ENCODE measurements around the gene SSC4D. TPM values are rescaled to one million over a fixed set of nuclear protein-coding genes. Genes with fewer than 3 reads are reported as not detected.
A peak's percentile ranks its signal among the peaks of the same experiment; 100 is the strongest.

SSC4D gene
- total and polyA plus RNA-seq, 9 of the 15 experiments (the other 6 are each of a cell fraction or from before 2014, with no cell fraction given), result 0.06 to 1.1 (median 0.85) TPM; not detected in 1

DNA sequence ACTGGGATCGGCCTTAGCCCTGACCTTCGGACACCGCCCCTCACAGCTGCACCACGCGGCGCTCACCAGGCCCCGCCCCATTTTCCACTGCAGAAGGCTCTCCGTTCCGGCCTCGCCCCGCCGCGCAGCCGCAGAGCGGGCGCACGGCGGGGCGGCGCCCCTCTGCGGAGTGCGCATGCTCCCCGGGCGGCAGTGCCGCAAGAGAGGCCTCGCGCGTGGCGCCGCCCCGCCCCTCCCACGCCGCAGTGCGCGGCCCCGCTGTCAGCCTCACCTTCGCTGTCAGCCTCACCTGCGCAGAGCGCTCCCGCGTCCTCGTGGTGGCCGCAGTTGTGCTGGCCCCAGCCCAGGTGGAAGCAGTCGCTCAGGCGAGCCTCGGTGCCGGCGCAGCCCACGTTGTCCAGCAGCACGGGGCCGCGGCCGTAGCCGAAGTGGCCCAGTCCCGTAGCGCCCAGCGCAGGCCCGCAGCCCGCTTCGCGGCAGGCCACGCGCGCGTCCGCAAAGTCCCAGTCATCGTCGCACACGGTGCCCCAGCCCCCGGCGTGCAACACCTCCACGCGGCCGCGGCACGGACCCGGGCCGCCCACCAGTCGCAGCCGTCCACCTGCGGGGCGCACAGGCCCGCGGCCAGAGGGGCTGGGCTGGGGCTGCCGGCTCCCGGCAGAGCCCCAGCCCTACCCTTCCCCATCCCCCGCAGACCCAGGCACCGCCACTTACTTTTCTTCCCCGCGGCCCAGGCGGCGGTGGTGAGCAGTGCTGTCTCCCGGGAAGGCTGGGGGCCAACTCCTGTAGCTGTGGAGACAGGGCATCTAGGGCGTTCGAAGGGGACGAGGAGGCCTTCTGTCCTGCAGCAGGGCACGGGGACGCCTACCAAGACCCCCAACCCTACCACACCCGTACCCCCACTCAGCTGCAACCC is 16.1 kb downstream of the SSC4D start (continued):
- TF ChIP-seq NR3C1 (CRISPR knock-in tag; IDR thresholded peaks at IDR 0.05) (peak; percentile 95), CHD1 (IDR thresholded peaks at IDR 0.05; ENCODE audit: low read length) (peak; percentile 63), MEF2A (IDR thresholded peaks at IDR 0.05; ENCODE audit: control insufficient read depth, low read depth, low read length) (no peak), RBBP5 (IDR thresholded peaks at IDR 0.05; ENCODE audit: borderline replicate concordance, insufficient read depth, low read length, poor library complexity, severe bottlenecking) (peak; percentile 86), ZNF175 (CRISPR knock-in tag; IDR thresholded peaks at IDR 0.05; ENCODE audit: low read depth) (peak; percentile 84), FOS (IDR thresholded peaks at IDR 0.05; ENCODE audit: extremely low read depth, insufficient read length) (no peak), SLC30A9 (CRISPR knock-in tag; IDR thresholded peaks at IDR 0.05) (0 out of 2 replicates have a peak, but pooled peaks have one; percentile 46), HDAC1 (IDR thresholded peaks at IDR 0.05) (peak in 1 of 2 experiments; percentile 95; a peak in 2 of 4 replicates), TEAD4 (IDR thresholded peaks at IDR 0.05; ENCODE audit: low read length) (0 out of 2 replicates have a peak, but pooled peaks have one; percentile 21), TEAD4 (CRISPR knock-in tag; IDR thresholded peaks at IDR 0.05; ENCODE audit: borderline replicate concordance) (peak; percentile 46; the same call in 1 of the 2 replicates), E2F5 (CRISPR knock-in tag; IDR thresholded peaks at IDR 0.05) (peak; percentile 89), TCF7 (IDR thresholded peaks at IDR 0.05; ENCODE audit: borderline replicate concordance) (no peak), FOSL1 (tag; conservative IDR thresholded peaks at IDR 0.05) (peak; percentile 35), TGIF2 (CRISPR knock-in tag; IDR thresholded peaks at IDR 0.05) (0 out of 2 replicates have a peak, but pooled peaks have one; percentile 74), MAZ (CRISPR knock-in tag; conservative IDR thresholded peaks at IDR 0.05 in 1 of 2, IDR thresholded peaks at IDR 0.05 in 1 of 2) (peak; percentile 84 to 95), HNRNPK (IDR thresholded peaks at IDR 0.05; ENCODE audit: low read depth, low read length, poor library complexity, severe bottlenecking) (no peak), ETV5 (CRISPR knock-in tag; IDR thresholded peaks at IDR 0.05; ENCODE audit: low read depth) (peak; percentile 38; the same call in 1 of the 2 replicates), ZBTB7A (IDR thresholded peaks at IDR 0.05; ENCODE audit: borderline replicate concordance, control insufficient read depth, low read depth, low read length) (peak; percentile 58; the same call in 1 of the 2 replicates)
- TF ChIP-seq, protein P1, sequence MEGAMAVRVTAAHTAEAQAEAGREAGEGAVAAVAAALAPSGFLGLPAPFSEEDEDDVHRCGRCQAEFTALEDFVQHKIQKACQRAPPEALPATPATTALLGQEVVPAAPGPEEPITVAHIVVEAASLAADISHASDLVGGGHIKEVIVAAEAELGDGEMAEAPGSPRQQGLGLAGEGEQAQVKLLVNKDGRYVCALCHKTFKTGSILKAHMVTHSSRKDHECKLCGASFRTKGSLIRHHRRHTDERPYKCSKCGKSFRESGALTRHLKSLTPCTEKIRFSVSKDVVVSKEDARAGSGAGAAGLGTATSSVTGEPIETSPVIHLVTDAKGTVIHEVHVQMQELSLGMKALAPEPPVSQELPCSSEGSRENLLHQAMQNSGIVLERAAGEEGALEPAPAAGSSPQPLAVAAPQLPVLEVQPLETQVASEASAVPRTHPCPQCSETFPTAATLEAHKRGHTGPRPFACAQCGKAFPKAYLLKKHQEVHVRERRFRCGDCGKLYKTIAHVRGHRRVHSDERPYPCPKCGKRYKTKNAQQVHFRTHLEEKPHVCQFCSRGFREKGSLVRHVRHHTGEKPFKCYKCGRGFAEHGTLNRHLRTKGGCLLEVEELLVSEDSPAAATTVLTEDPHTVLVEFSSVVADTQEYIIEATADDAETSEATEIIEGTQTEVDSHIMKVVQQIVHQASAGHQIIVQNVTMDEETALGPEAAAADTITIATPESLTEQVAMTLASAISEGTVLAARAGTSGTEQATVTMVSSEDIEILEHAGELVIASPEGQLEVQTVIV (CRISPR knock-in tag; IDR thresholded peaks at IDR 0.05; ENCODE audit: borderline replicate concordance), result no peak
- TF ChIP-seq, protein P2, sequence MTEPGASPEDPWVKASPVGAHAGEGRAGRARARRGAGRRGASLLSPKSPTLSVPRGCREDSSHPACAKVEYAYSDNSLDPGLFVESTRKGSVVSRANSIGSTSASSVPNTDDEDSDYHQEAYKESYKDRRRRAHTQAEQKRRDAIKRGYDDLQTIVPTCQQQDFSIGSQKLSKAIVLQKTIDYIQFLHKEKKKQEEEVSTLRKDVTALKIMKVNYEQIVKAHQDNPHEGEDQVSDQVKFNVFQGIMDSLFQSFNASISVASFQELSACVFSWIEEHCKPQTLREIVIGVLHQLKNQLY (CRISPR knock-in tag; conservative IDR thresholded peaks at IDR 0.05), result peak in 1 of 2 experiments; percentile 88; a peak in 1 of 4 replicates

Measured in K562 (cell line).